Mucosa of descending colon (tissue), 3 donors: ENCODE measurements around the gene MYL3. TPM values are rescaled to one million over a fixed set of nuclear protein-coding genes. Genes with fewer than 3 reads are reported as not detected.

Source experiments
- ATAC-seq: fragments of 200-7000 bp; cut with Tn5 transposase; one replicate; pipeline ENCODE4 v1.9.1; 2020; ENCODE audit warnings: mild to moderate bottlenecking, moderate library complexity
- DNase-seq, 3 donors: peaks; one replicate each; pipeline ENCODE4 v3.0.0-alpha.2; 2020
- H3K36me3 ChIP-seq: fragments of 200-600 bp; one replicate; pipeline ENCODE4 v1.8.0; 2021; ENCODE audit warnings: low read depth, mild to moderate bottlenecking
- H3K4me1 ChIP-seq: fragments of 200-600 bp; one replicate; pipeline ENCODE4 v1.8.0; 2021; ENCODE audit warnings: low read depth, mild to moderate bottlenecking
- H3K4me3 ChIP-seq: fragments of 200-600 bp; one replicate; pipeline ENCODE4 v1.8.0; 2021; ENCODE audit warnings: mild to moderate bottlenecking
- H3K9me3 ChIP-seq: fragments of 200-600 bp; one replicate; pipeline ENCODE4 v1.8.0; 2021; ENCODE audit warnings: mild to moderate bottlenecking
- CTCF ChIP-seq: fragments of 200-600 bp; IDR thresholded peaks from one replicate; pipeline ENCODE4 v1.8.0; 2022; ENCODE audit warnings: antibody characterized with exemption, mild to moderate bottlenecking
- intact Hi-C, 2 donors: fragments of 100-400 bp; cut with DNase I in 1 of 2; cut with micrococcal nuclease in 1 of 2; formaldehyde crosslinking; loops; one replicate each; pipeline versions ENCODE4 v1.11.0 to v1.11.1; 2022; cut with DNase I, micrococcal nuclease
- total RNA-seq, 3 donors: library from RNA; stranded (reverse); fragmentation: NEBNext Ultra II Directional in 2 of 3; extraction: Animal tissue kit (Norgen Biotek cat#: 25700) in 2 of 3; gene quantifications; one replicate each; pipeline versions ENCODE4 v1.2.1 to v1.2.4, GENCODE V29; 2021 to 2023
- donor health status: DM: no; HTN: no; CAD: no; lungs with moderate emphysema.
- donor health status: DM: no; HTN: no; CAD: no.
- donor health status: DM: no; HTN: yes; CAD: no.

The MYL3 gene
- total RNA-seq, 3 donors from 2014 or later: 0.32 to 3.1 (median 1.2) TPM

GRCh38 chr3:46897829-46898320 is 34.6 kb upstream of the MYL3 start:
- DNase-seq (peak in 1 of 3 donors; percentile 40), ATAC-seq (no peak)
- H3K36me3 ChIP-seq: no peaks in the 10 kb centered on the region
- H3K4me3 ChIP-seq: no peak overlapping the region
- intact Hi-C loops: loop anchor here in 1 of 2 donors (10.0 kb wide), 1 partner anchor 193 kb away; the partner anchor contains the start of gene TMIE
- no peaks in the 10 kb centered on the region for H3K9me3 ChIP-seq
- H3K4me1 ChIP-seq: peaks cover 3% of the 10 kb centered on the region
- TF ChIP-seq CTCF: no peak

GRCh38 chr3:46897031-46897430 is 33.8 kb upstream of the MYL3 start:
- ATAC-seq (no peak), DNase-seq (peak in 1 of 3 donors; percentile 23)
- intact Hi-C loops: loop anchor here in 1 of 2 donors (10.0 kb wide), 1 partner anchor 192 kb away; the partner anchor contains the start of gene TMIE
- Histone ChIP-seq H3K4me1 (peaks cover 10% of the 10 kb centered on the region), H3K4me3 (no peak overlapping the region), H3K36me3 (no peaks in the 10 kb centered on the region), H3K9me3 (no peaks in the 10 kb centered on the region)
- TF ChIP-seq CTCF: no peak

- TF ChIP-seq CTCF: no peak
- Histone ChIP-seq H3K9me3 (no peaks in the 10 kb centered on the region), H3K4me3 (no peak overlapping the region), H3K36me3 (no peaks in the 10 kb centered on the region), H3K4me1 (peaks cover 10% of the 10 kb centered on the region)
- intact Hi-C loops: loop anchor here in 1 of 2 donors (10.0 kb wide), 1 partner anchor 192 kb away; the partner anchor contains the start of gene TMIE
- DNase-seq (peak in 1 of 3 donors; percentile 27), ATAC-seq (no peak)
Measured at GRCh38 chr3:46896386-46896785, 33.1 kb upstream of the MYL3 start.

- H3K4me3 ChIP-seq: no peak overlapping the region
- no peak for TF ChIP-seq CTCF
- peaks cover 10% of the 10 kb centered on the region for H3K4me1 ChIP-seq
- DNase-seq (peak in 1 of 3 donors; percentile 17), ATAC-seq (no peak)
- no peaks in the 10 kb centered on the region for H3K36me3 ChIP-seq
- no peaks in the 10 kb centered on the region for H3K9me3 ChIP-seq
- intact Hi-C loops: loop anchor here in 1 of 2 donors (10.0 kb wide), 1 partner anchor 191 kb away; the partner anchor contains the start of gene TMIE
Measured at GRCh38 chr3:46895761-46896160, 32.5 kb upstream of the MYL3 start.

GRCh38 chr3:46895204-46895660 is 32.0 kb upstream of the MYL3 start:
- DNase-seq (peak; percentile 57 to 86 (median 81)), ATAC-seq (peak; percentile 50)

More at GRCh38 chr3:46895204-46895660, 32.0 kb upstream of the MYL3 start:
- TF ChIP-seq CTCF: peak; percentile 69
- Histone ChIP-seq H3K9me3 (no peaks in the 10 kb centered on the region), H3K36me3 (no peaks in the 10 kb centered on the region), H3K4me3 (no peak overlapping the region), H3K4me1 (peaks cover 10% of the 10 kb centered on the region)
- intact Hi-C loops: loop anchor here in 1 of 2 donors (10.0 kb wide), 1 partner anchor 190 kb away; the partner anchor contains the start of gene TMIE
